ENCODE data around the gene GIGYF2. TPM values are rescaled to one million over a fixed set of nuclear protein-coding genes. Genes with fewer than 3 reads are reported as not detected.

GIGYF2 gene
- total and polyA plus RNA-seq, 4 donors, result 10.6 to 50.5 (median 26.7) TPM

- 94% methylated on average over 3 of the region's 3 CpGs for WGBS
- H3K36me3 ChIP-seq (ENCODE audit: control insufficient read depth in 4 of 4, insufficient read depth in 3 of 4, low read depth in 1 of 4, low read length in 3 of 4), result peaks cover 8 to 42% (median 29%) of the 10 kb centered on the region in 4 donors
- H3K4me1 ChIP-seq (ENCODE audit: control insufficient read depth in 4 of 4, insufficient read depth in 4 of 4, low read length in 3 of 4), result no peaks in the 10 kb centered on the region
- H3K9ac ChIP-seq (ENCODE audit: low read depth in 1 of 2, low read length in 2 of 2), result no peak overlapping the region
- no peak overlapping the region for H3K27ac ChIP-seq (ENCODE audit: low read depth in 1 of 2, low read length in 2 of 2)
- TF ChIP-seq, protein P1, sequence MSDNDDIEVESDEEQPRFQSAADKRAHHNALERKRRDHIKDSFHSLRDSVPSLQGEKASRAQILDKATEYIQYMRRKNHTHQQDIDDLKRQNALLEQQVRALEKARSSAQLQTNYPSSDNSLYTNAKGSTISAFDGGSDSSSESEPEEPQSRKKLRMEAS (IDR thresholded peaks at IDR 0.05), result no peak
- TF ChIP-seq FOXA2 (IDR thresholded peaks at IDR 0.05), result no peak
- TF ChIP-seq YY1 (IDR thresholded peaks at IDR 0.05), result no peak
- no peak for TF ChIP-seq GABPA (IDR thresholded peaks at IDR 0.05 in 1 of 2, conservative IDR thresholded peaks at IDR 0.05 in 1 of 2)
- TF ChIP-seq CTCF (IDR thresholded peaks at IDR 0.05; ENCODE audit: low read depth, low read length, missing input control), result no peak
- TF ChIP-seq RXRA (IDR thresholded peaks at IDR 0.05), result no peak
- TF ChIP-seq, protein P2, sequence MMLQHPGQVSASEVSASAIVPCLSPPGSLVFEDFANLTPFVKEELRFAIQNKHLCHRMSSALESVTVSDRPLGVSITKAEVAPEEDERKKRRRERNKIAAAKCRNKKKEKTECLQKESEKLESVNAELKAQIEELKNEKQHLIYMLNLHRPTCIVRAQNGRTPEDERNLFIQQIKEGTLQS (IDR thresholded peaks at IDR 0.05), result no peak
- no peak overlapping the region for H3K4me3 ChIP-seq (ENCODE audit: low read depth in 1 of 3, low read length in 3 of 3)
- DNase-seq (ENCODE audit: low spot score), result no peak
- no peaks in the 10 kb centered on the region for H3K27me3 ChIP-seq (ENCODE audit: control insufficient read depth in 4 of 4, insufficient read depth in 4 of 4, low read length in 3 of 4)
- no peaks in the 10 kb centered on the region for H3K9me3 ChIP-seq (ENCODE audit: control insufficient read depth in 4 of 4, low read length in 3 of 4)
Measured at GRCh38 chr2:232749331-232749730, 52.2 kb downstream of the GIGYF2 start.

DNA sequence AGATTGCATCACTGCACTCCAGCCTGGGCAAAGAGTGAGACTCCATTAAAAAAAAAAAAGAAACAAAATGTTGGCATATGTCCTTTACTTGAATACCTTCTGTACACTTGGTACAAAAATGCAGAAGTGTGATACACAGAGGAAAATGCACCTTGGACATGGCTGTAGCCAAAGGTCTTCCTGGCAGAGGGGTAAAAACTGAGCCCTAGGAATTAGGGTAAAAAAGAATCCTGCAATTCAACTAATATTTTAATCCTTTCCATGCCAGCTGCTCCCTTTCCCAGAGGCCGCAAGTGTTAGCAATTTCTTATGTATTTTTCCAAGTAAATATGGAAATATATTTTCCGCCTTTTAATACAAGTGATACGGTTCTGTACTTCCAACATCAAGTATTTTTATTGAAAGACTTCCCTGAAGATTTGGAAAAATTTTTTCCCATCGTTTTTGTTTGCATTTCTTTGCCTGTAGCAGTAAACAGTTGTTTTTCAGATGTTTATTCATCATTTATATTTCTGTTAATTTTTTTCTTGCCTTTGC is 53.1 kb downstream of the GIGYF2 start:
- WGBS, result 93% methylated on average over 4 of the region's 4 CpGs
- Histone ChIP-seq H3K4me1 (ENCODE audit: control insufficient read depth in 4 of 4, insufficient read depth in 4 of 4, low read length in 3 of 4) (peaks cover 0 to 2% (median 1%) of the 10 kb centered on the region in 4 donors), H3K9ac (ENCODE audit: low read depth in 1 of 2, low read length in 2 of 2) (no peak overlapping the region), H3K36me3 (ENCODE audit: control insufficient read depth in 4 of 4, insufficient read depth in 3 of 4, low read depth in 1 of 4, low read length in 3 of 4) (peaks cover 6 to 42% (median 29%) of the 10 kb centered on the region in 4 donors), H3K4me3 (ENCODE audit: low read depth in 1 of 3, low read length in 3 of 3) (no peak overlapping the region), H3K27ac (ENCODE audit: low read depth in 1 of 2, low read length in 2 of 2) (no peak overlapping the region), H3K9me3 (ENCODE audit: control insufficient read depth in 4 of 4, low read length in 3 of 4) (no peaks in the 10 kb centered on the region), H3K27me3 (ENCODE audit: control insufficient read depth in 4 of 4, insufficient read depth in 4 of 4, low read length in 3 of 4) (no peaks in the 10 kb centered on the region)
- TF ChIP-seq, protein P3, sequence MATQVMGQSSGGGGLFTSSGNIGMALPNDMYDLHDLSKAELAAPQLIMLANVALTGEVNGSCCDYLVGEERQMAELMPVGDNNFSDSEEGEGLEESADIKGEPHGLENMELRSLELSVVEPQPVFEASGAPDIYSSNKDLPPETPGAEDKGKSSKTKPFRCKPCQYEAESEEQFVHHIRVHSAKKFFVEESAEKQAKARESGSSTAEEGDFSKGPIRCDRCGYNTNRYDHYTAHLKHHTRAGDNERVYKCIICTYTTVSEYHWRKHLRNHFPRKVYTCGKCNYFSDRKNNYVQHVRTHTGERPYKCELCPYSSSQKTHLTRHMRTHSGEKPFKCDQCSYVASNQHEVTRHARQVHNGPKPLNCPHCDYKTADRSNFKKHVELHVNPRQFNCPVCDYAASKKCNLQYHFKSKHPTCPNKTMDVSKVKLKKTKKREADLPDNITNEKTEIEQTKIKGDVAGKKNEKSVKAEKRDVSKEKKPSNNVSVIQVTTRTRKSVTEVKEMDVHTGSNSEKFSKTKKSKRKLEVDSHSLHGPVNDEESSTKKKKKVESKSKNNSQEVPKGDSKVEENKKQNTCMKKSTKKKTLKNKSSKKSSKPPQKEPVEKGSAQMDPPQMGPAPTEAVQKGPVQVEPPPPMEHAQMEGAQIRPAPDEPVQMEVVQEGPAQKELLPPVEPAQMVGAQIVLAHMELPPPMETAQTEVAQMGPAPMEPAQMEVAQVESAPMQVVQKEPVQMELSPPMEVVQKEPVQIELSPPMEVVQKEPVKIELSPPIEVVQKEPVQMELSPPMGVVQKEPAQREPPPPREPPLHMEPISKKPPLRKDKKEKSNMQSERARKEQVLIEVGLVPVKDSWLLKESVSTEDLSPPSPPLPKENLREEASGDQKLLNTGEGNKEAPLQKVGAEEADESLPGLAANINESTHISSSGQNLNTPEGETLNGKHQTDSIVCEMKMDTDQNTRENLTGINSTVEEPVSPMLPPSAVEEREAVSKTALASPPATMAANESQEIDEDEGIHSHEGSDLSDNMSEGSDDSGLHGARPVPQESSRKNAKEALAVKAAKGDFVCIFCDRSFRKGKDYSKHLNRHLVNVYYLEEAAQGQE (IDR thresholded peaks at IDR 0.05), result no peak
- no peak for TF ChIP-seq SP1 (IDR thresholded peaks at IDR 0.05)
- no peak for TF ChIP-seq EGR1 (IDR thresholded peaks at IDR 0.05; ENCODE audit: low read depth in 2 of 2)
- no peak for TF ChIP-seq JUND (IDR thresholded peaks at IDR 0.05)
- no peak for DNase-seq (ENCODE audit: low spot score)

DNA sequence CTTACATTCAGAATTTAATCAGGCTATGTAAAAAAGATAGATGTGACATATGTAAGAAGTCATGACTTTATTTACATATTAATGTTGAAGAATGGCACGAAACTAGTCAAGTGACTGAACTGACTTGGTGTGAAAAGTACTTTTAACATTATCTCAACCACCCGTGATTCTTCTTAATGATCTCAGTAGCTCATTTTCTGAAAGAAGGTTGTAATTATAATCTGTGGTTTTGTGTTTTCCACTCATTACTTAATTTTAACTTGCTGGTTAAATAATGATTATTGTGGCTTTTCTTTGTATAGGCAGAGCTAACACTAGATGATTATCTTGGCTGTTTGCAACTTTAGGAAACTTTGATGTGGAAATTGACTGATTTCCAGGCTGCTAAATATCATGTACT is 60.8 kb downstream of the GIGYF2 start:
- Histone ChIP-seq H3K36me3 (ENCODE audit: control insufficient read depth in 4 of 4, insufficient read depth in 3 of 4, low read depth in 1 of 4, low read length in 3 of 4) (peaks cover 10 to 20% (median 13%) of the 10 kb centered on the region in 4 donors), H3K27ac (ENCODE audit: low read depth in 1 of 2, low read length in 2 of 2) (no peak overlapping the region), H3K9ac (ENCODE audit: low read depth in 1 of 2, low read length in 2 of 2) (no peak overlapping the region), H3K9me3 (ENCODE audit: control insufficient read depth in 4 of 4, low read length in 3 of 4) (no peaks in the 10 kb centered on the region), H3K4me1 (ENCODE audit: control insufficient read depth in 4 of 4, insufficient read depth in 4 of 4, low read length in 3 of 4) (peaks cover 4 to 19% (median 10%) of the 10 kb centered on the region in 4 donors), H3K4me3 (ENCODE audit: low read depth in 1 of 3, low read length in 3 of 3) (no peak overlapping the region), H3K27me3 (ENCODE audit: control insufficient read depth in 4 of 4, insufficient read depth in 4 of 4, low read length in 3 of 4) (no peaks in the 10 kb centered on the region)
- DNase-seq (ENCODE audit: low spot score), result no peak
- 85% methylated on average over 2 of the region's 2 CpGs for WGBS
- no peak for TF ChIP-seq JUND (IDR thresholded peaks at IDR 0.05)
- TF ChIP-seq HNF4G (IDR thresholded peaks at IDR 0.05), result no peak
- no peak for TF ChIP-seq FOXA1 (IDR thresholded peaks at IDR 0.05)
- TF ChIP-seq, protein P3 (IDR thresholded peaks at IDR 0.05), result no peak
- no peak for TF ChIP-seq TAF1 (conservative IDR thresholded peaks at IDR 0.05)
- no peak for TF ChIP-seq ZBTB33 (IDR thresholded peaks at IDR 0.05)
- no peak for TF ChIP-seq RAD21 (IDR thresholded peaks at IDR 0.05)
- no peak for TF ChIP-seq EGR1 (IDR thresholded peaks at IDR 0.05; ENCODE audit: low read depth in 2 of 2)
- no peak for TF ChIP-seq NR2F2 (IDR thresholded peaks at IDR 0.05)
- no peak for TF ChIP-seq FOXA2 (IDR thresholded peaks at IDR 0.05)
- no peak for TF ChIP-seq YY1 (IDR thresholded peaks at IDR 0.05)
